H9 (cell line): ENCODE results near the gene CADM1. TPM values are rescaled to one million over a fixed set of nuclear protein-coding genes. Genes with fewer than 3 reads are reported as not detected.

Experiments
- DNase-seq: peaks from one replicate; pipeline ENCODE4 v3.0.0-alpha.2; 2017
- H2AFZ ChIP-seq: one replicate; pipeline ENCODE4 v1.6.1; 2013; ENCODE audit warnings: mild to moderate bottlenecking, low read length, control low read depth, moderate library complexity
- H2AK5ac ChIP-seq: 2 replicates; pipeline ENCODE4 v1.6.1; 2013; ENCODE audit warnings: low read length, control low read depth, mixed read lengths; ENCODE audit not compliant: insufficient read length
- H2BK120ac ChIP-seq: one replicate; pipeline ENCODE4 v1.6.1; 2013; ENCODE audit warnings: low read depth, mild to moderate bottlenecking, low read length, control low read depth, inconsistent platforms; ENCODE audit not compliant: poor library complexity, severe bottlenecking
- H2BK12ac ChIP-seq: 2 replicates; pipeline ENCODE4 v1.6.1; 2013; ENCODE audit warnings: low read length, control low read depth, mixed read lengths, low read depth; ENCODE audit not compliant: insufficient read length
- H2BK15ac ChIP-seq: 2 replicates; pipeline ENCODE4 v1.6.1; 2013; ENCODE audit warnings: low read depth, low read length, control low read depth
- H2BK20ac ChIP-seq: one replicate; pipeline ENCODE4 v1.6.1; 2013; ENCODE audit warnings: low read depth, mild to moderate bottlenecking, low read length, control low read depth, inconsistent platforms; ENCODE audit not compliant: poor library complexity, severe bottlenecking
- H2BK5ac ChIP-seq: 2 replicates; pipeline ENCODE4 v1.6.1; 2013; ENCODE audit warnings: low read length, control low read depth, mixed read lengths; ENCODE audit not compliant: insufficient read length
- H3K14ac ChIP-seq: 2 replicates; pipeline ENCODE4 v1.6.1; 2013; ENCODE audit warnings: low read length, control low read depth; ENCODE audit not compliant: insufficient read depth
- H3K18ac ChIP-seq: 2 replicates; pipeline ENCODE4 v1.6.1; 2013; ENCODE audit warnings: low read depth, mild to moderate bottlenecking, mixed read lengths, low read length, control low read depth; ENCODE audit not compliant: insufficient read length
- H3K23ac ChIP-seq: 2 replicates; pipeline ENCODE4 v1.6.1; 2013; ENCODE audit warnings: low read length, control low read depth, mixed read lengths, low read depth; ENCODE audit not compliant: insufficient read length
- H3K23me2 ChIP-seq: 2 replicates; pipeline ENCODE4 v1.6.1; 2013; ENCODE audit warnings: low read depth, mild to moderate bottlenecking, mixed read lengths, low read length, control low read depth; ENCODE audit not compliant: insufficient read length, poor library complexity, severe bottlenecking
- H3K27ac ChIP-seq: 2 replicates; pipeline ENCODE4 v1.5.1; 2013; ENCODE audit warnings: low read length, control low read depth, mixed read lengths, low read depth; ENCODE audit not compliant: insufficient read length
- H3K27me3 ChIP-seq: 2 replicates; pipeline ENCODE4 v1.6.1; 2013; ENCODE audit warnings: low read length, control low read depth, inconsistent platforms; ENCODE audit not compliant: insufficient read depth
- H3K4ac ChIP-seq: 2 replicates; pipeline ENCODE4 v1.6.1; 2013; ENCODE audit warnings: low read depth, mild to moderate bottlenecking, control low read depth, inconsistent platforms, low read length, moderate library complexity
- H3K4me1 ChIP-seq: 2 replicates; pipeline ENCODE4 v1.6.1; 2013; ENCODE audit warnings: low read length, control low read depth, inconsistent platforms; ENCODE audit not compliant: insufficient read depth
- H3K4me2 ChIP-seq: 2 replicates; pipeline ENCODE4 v1.6.1; 2013; ENCODE audit warnings: low read length, control low read depth, mixed read lengths; ENCODE audit not compliant: insufficient read length, insufficient read depth
- H3K56ac ChIP-seq: 2 replicates; pipeline ENCODE4 v1.6.1; 2013; ENCODE audit warnings: low read depth, mild to moderate bottlenecking, mixed read lengths, low read length, control low read depth; ENCODE audit not compliant: insufficient read length
- H3K79me1 ChIP-seq: 2 replicates; pipeline ENCODE4 v1.6.1; 2013; ENCODE audit warnings: low read depth, mild to moderate bottlenecking, moderate library complexity, low read length, control low read depth, inconsistent platforms; ENCODE audit not compliant: insufficient read depth, poor library complexity, severe bottlenecking
- H3K79me2 ChIP-seq: 2 replicates; pipeline ENCODE4 v1.6.1; 2013; ENCODE audit warnings: low read length, control low read depth, inconsistent platforms; ENCODE audit not compliant: insufficient read depth
- H3K9ac ChIP-seq: 2 replicates; pipeline ENCODE4 v1.6.1; 2013; ENCODE audit warnings: low read length, control low read depth, mixed read lengths; ENCODE audit not compliant: insufficient read length; ENCODE audit errors: extremely low read depth
- H3K9me3 ChIP-seq: one replicate; pipeline ENCODE4 v1.6.1; 2013; ENCODE audit warnings: low read depth, low read length, inconsistent platforms; ENCODE audit not compliant: control insufficient read depth
- H3T11ph ChIP-seq: one replicate; pipeline ENCODE4 v1.6.1; 2013; ENCODE audit warnings: mild to moderate bottlenecking, low read length, control low read depth, inconsistent platforms
- H4K20me1 ChIP-seq: one replicate; pipeline ENCODE4 v1.6.1; 2013; ENCODE audit not compliant: control insufficient read depth, insufficient read length, insufficient read depth
- H4K5ac ChIP-seq: 2 replicates; pipeline ENCODE4 v1.6.1; 2013; ENCODE audit warnings: low read depth, mild to moderate bottlenecking, mixed read lengths, low read length, control low read depth; ENCODE audit not compliant: insufficient read length
- H4K8ac ChIP-seq: replicated peaks from 2 replicates; pipeline ENCODE4 v1.6.1; 2013; ENCODE audit warnings: low read length, control low read depth, mixed read lengths, low read depth; ENCODE audit not compliant: insufficient read length
- H4K91ac ChIP-seq: 2 replicates; pipeline ENCODE4 v1.6.1; 2013; ENCODE audit warnings: low read depth, mild to moderate bottlenecking, moderate library complexity, mixed read lengths, low read length, control low read depth; ENCODE audit not compliant: insufficient read length
- H3K27ac Mint-ChIP-seq, 3 experiments: 2 replicates in 2 of 3; 3 replicates in 1 of 3; pipeline ENCODE4 v1.8.0; 2020 to 2021; ENCODE audit warnings: mixed read lengths in 3 of 3, mild to moderate bottlenecking in 1 of 3, moderate library complexity in 1 of 3
- H3K27me3 Mint-ChIP-seq: 2 replicates; pipeline ENCODE4 v1.8.0; 2021; ENCODE audit warnings: low read depth, mild to moderate bottlenecking, moderate library complexity, mixed read lengths
- H3K36me3 Mint-ChIP-seq, 3 experiments: 2 replicates in 2 of 3; 3 replicates in 1 of 3; pipeline ENCODE4 v1.8.0; 2020 to 2021; ENCODE audit warnings: low read depth in 3 of 3, mixed read lengths in 3 of 3; ENCODE audit not compliant: insufficient read depth in 1 of 3
- H3K4me1 Mint-ChIP-seq, 2 experiments: 2 replicates each; pipeline ENCODE4 v1.8.0; 2020; ENCODE audit warnings: mixed read lengths in 2 of 2
- H3K4me3 Mint-ChIP-seq, 2 experiments: 2 replicates in 1 of 2; 3 replicates in 1 of 2; pipeline ENCODE4 v1.8.0; 2020 to 2021; ENCODE audit warnings: mild to moderate bottlenecking in 2 of 2, mixed read lengths in 2 of 2, moderate library complexity in 1 of 2
- H3K9me3 Mint-ChIP-seq, 2 experiments: 2 replicates in 1 of 2; 3 replicates in 1 of 2; pipeline ENCODE4 v1.8.0; 2020; ENCODE audit warnings: mild to moderate bottlenecking in 2 of 2, mixed read lengths in 2 of 2, moderate library complexity in 1 of 2
- total RNA-seq: library from RNA; stranded (reverse); gene quantifications from 2 replicates; pipeline ENCODE4 v1.2.1, GENCODE V29; 2021
- TF ChIP-seq, protein P1 (sequence below): fragments of 200-600 bp; sonication (generic); conservative IDR thresholded peaks from 3 replicates; pipeline ENCODE4 v1.8.0; 2021; ENCODE audit warnings: antibody characterized with exemption, mild to moderate bottlenecking

The CADM1 gene
- total RNA-seq, 1 experiment from 2014 or later = 11.9 TPM

DNA sequence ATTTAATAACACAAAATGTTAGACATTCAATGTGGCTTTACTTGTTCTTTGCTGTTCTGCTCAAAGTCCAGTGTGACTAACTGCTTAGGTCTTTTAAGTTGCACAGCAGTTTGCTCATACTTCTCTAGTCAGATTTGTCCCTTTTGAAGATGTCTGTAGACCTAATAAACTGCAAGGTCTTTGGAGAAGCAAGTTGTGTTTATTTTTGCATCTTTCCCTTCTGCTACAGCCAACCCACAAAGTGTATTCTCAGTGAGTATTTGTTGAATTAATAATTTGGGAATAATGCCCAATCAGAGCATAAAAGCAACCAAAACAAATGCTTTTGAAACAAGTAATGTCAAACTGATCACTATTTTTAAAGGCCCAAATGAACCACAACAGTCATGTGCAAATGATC is 312.5 kb downstream of the CADM1 start:
- no peak overlapping the region for H3K4me3 Mint-ChIP-seq
- Histone ChIP-seq H2BK15ac (no peak overlapping the region), H3K4me1 (no peaks in the 10 kb centered on the region), H3T11ph (no peak overlapping the region), H2AFZ (no peak overlapping the region), H2BK12ac (no peak overlapping the region), H2BK20ac (no peak overlapping the region), H4K20me1 (no peaks in the 10 kb centered on the region), H4K91ac (no peak overlapping the region), H3K18ac (no peak overlapping the region), H4K5ac (no peak overlapping the region), H3K27ac (no peak overlapping the region), H3K9me3 (no peaks in the 10 kb centered on the region), H3K79me2 (no peaks in the 10 kb centered on the region), H3K79me1 (no peaks in the 10 kb centered on the region), H3K23ac (no peak overlapping the region), H3K4me2 (no peak overlapping the region), H3K23me2 (no peaks in the 10 kb centered on the region), H3K27me3 (no peaks in the 10 kb centered on the region), H3K4ac (no peak overlapping the region), H2AK5ac (no peak overlapping the region), H3K9ac (no peak overlapping the region), H2BK120ac (no peak overlapping the region), H4K8ac (no peak overlapping the region), H3K56ac (no peak overlapping the region), H3K14ac (no peak overlapping the region), H2BK5ac (no peak overlapping the region)
- no peaks in the 10 kb centered on the region for H3K36me3 Mint-ChIP-seq
- H3K27ac Mint-ChIP-seq = no peak overlapping the region
- H3K4me1 Mint-ChIP-seq = peaks cover 0 to 12% of the 10 kb centered on the region in 2 experiments; a peak in 3 of 4 replicates
- H3K27me3 Mint-ChIP-seq = peaks cover 3% of the 10 kb centered on the region
- H3K9me3 Mint-ChIP-seq = no peaks in the 10 kb centered on the region
- TF ChIP-seq, protein P1, sequence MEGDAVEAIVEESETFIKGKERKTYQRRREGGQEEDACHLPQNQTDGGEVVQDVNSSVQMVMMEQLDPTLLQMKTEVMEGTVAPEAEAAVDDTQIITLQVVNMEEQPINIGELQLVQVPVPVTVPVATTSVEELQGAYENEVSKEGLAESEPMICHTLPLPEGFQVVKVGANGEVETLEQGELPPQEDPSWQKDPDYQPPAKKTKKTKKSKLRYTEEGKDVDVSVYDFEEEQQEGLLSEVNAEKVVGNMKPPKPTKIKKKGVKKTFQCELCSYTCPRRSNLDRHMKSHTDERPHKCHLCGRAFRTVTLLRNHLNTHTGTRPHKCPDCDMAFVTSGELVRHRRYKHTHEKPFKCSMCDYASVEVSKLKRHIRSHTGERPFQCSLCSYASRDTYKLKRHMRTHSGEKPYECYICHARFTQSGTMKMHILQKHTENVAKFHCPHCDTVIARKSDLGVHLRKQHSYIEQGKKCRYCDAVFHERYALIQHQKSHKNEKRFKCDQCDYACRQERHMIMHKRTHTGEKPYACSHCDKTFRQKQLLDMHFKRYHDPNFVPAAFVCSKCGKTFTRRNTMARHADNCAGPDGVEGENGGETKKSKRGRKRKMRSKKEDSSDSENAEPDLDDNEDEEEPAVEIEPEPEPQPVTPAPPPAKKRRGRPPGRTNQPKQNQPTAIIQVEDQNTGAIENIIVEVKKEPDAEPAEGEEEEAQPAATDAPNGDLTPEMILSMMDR = no peak
- DNase-seq = no peak
